Measurements from ENCODE around the gene IMP4. TPM values are rescaled to one million over a fixed set of nuclear protein-coding genes. Genes with fewer than 3 reads are reported as not detected.

The IMP4 gene
- total RNA-seq, 1 donor from 2014 or later = 55.7 TPM

DNA sequence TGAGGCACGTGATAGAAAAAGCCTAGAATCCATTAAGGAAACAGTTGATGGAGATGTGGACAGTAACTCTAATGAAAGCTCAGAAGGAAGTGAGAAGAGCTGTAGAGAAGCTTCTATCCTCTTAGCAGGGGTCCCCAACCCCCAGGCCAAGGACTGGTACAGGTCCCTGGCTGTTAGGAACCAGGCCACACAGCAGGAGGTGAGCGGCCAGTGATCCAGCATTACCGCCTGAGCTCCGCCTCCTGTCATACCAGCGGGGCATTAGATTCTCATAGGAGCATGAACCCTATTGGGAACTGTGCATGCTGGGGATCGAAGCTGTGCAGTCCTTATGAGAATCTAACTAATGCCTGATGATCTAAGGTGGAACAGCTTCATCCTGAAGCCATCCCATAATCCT lies 8.7 kb upstream of the IMP4 start:
- Histone ChIP-seq H3K27me3 (peaks cover 18% of the 10 kb centered on the region), H3K27ac (no peak overlapping the region), H3K4me3 (no peak overlapping the region), H3K36me3 (peaks cover 10% of the 10 kb centered on the region), H3K9me3 (no peaks in the 10 kb centered on the region), H3K4me1 (peaks cover 4% of the 10 kb centered on the region)
- ATAC-seq (no peak), DNase-seq (no peak)
- TF ChIP-seq, protein P1, sequence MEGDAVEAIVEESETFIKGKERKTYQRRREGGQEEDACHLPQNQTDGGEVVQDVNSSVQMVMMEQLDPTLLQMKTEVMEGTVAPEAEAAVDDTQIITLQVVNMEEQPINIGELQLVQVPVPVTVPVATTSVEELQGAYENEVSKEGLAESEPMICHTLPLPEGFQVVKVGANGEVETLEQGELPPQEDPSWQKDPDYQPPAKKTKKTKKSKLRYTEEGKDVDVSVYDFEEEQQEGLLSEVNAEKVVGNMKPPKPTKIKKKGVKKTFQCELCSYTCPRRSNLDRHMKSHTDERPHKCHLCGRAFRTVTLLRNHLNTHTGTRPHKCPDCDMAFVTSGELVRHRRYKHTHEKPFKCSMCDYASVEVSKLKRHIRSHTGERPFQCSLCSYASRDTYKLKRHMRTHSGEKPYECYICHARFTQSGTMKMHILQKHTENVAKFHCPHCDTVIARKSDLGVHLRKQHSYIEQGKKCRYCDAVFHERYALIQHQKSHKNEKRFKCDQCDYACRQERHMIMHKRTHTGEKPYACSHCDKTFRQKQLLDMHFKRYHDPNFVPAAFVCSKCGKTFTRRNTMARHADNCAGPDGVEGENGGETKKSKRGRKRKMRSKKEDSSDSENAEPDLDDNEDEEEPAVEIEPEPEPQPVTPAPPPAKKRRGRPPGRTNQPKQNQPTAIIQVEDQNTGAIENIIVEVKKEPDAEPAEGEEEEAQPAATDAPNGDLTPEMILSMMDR (IDR thresholded peaks at IDR 0.05) = no peak
- intact Hi-C loops (cut with DNase I) = no loop called here

DNA sequence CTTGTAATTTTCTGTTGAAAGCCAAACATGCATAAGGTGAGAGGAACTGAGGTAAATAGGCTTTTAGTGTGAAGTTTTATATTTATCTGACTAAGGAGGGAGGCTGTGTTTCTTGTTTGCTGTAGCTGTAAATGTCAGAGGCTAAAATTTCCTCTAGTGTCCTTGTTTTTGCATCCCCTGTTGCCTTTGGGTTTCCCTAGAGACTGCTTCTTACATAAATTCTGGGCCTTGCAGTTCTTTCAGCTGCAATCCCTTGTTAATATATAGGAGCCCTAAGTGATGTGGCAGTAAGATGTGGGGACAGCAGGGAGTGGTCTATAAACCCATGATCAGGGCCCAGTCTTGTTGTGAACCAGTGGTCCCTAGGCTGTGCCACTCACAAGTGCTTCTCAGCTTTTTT lies 7.5 kb upstream of the IMP4 start:
- ATAC-seq = no peak
- intact Hi-C loops (cut with DNase I) = no loop called here

DNA sequence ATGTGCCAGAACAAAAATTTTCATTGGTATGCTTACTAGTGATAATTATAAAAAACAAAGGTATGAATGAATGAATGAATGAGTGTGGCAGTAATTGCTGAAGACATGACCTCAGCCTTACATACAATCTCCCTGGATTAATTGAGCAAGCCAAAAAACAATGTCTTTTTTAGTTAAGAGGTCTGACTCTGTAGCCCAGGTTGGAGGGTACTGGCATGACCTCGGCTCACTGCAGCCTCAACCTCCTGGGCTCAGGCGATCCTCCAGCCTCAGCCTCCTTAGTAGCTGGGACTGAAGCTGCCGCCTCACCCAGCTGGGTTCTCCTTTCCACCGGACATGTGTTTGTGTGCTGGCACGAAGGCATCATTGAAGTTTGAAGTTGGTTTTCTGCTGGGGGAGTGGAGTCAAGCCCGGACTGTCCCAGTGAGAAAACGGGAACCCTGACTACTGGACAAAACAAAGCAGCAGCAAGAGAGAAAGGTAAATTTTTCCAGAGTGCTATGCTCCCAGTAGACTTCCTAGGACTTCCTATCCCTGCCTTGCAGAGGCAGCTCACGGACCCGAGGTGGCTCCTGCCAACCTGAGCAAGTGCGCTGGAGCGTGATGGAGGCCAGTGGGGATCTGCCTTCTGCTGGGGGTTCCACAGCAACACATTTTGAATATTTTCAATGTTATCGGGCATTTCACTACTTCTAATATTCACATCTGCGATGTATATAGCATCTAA lies 6.4 kb upstream of the IMP4 start:
- H3K4me3 ChIP-seq = no peak overlapping the region
- H3K27ac ChIP-seq = no peak overlapping the region
- TF ChIP-seq, protein P1 (IDR thresholded peaks at IDR 0.05) = no peak
- H3K9me3 ChIP-seq = no peaks in the 10 kb centered on the region
- peaks cover 10% of the 10 kb centered on the region for H3K27me3 ChIP-seq
- intact Hi-C loops (cut with DNase I) = no loop called here
- DNase-seq (no peak), ATAC-seq (no peak)
- peaks cover 16% of the 10 kb centered on the region for H3K36me3 ChIP-seq
- H3K4me1 ChIP-seq = peaks cover 4% of the 10 kb centered on the region

More for the DNA sequence above, 7.5 kb upstream of the IMP4 start:
- no peak overlapping the region for H3K27ac ChIP-seq
- no peaks in the 10 kb centered on the region for H3K9me3 ChIP-seq
- H3K36me3 ChIP-seq = peaks cover 16% of the 10 kb centered on the region
- H3K4me3 ChIP-seq = no peak overlapping the region
- no peak for DNase-seq
- H3K4me1 ChIP-seq = peaks cover 4% of the 10 kb centered on the region
- TF ChIP-seq, protein P1 (IDR thresholded peaks at IDR 0.05) = no peak
- peaks cover 14% of the 10 kb centered on the region for H3K27me3 ChIP-seq

DNA sequence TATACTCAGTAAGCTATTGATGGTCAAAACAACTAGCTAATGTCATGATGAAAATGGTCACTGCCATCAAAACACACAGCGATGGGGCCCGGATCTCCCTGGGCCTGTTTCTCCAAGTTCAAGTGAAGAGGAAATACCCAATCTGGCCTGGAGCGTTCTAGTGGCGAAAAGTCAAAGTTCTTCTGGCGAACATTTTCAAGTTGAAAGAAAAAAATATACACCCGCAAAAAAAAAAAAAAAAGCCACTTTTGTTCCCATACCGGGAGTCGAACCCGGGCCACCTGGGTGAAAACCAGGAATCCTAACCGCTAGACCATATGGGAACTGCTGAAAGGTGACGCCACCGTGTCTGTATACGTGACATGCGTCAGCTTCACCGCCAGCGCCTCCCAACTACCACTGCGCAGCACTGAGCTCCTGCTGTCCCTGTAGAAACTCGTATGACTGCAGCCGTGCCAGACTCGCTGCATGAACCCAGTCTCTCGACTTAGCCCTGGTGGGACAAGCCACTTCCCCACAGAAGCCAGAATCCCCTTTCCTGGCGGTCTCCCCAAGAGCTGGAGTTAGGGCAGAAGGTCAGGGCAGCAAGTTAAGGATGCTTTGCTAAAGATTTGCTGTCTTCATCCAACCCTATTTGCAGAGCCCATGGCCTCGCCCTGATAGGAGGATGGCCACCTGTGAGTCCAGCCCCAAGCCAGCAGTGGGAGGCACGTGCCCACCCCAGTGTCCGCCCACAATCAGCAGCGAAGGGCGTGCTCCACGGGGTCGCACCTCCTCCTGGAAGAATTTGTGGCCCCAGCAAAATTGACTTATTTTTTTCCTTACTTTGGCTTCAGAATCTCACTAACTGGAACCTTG lies 5.6 kb upstream of the IMP4 start:
- DNase-seq (peak; percentile 79), ATAC-seq (peak; percentile 62)
- Histone ChIP-seq H3K36me3 (peaks cover 16% of the 10 kb centered on the region), H3K9me3 (no peaks in the 10 kb centered on the region), H3K4me3 (peak overlapping the region; percentile 31), H3K27ac (no peak overlapping the region), H3K4me1 (peaks cover 4% of the 10 kb centered on the region), H3K27me3 (peaks cover 3% of the 10 kb centered on the region)
- TF ChIP-seq, protein P1 (IDR thresholded peaks at IDR 0.05) = no peak
- intact Hi-C loops (cut with DNase I) = no loop called here

DNA sequence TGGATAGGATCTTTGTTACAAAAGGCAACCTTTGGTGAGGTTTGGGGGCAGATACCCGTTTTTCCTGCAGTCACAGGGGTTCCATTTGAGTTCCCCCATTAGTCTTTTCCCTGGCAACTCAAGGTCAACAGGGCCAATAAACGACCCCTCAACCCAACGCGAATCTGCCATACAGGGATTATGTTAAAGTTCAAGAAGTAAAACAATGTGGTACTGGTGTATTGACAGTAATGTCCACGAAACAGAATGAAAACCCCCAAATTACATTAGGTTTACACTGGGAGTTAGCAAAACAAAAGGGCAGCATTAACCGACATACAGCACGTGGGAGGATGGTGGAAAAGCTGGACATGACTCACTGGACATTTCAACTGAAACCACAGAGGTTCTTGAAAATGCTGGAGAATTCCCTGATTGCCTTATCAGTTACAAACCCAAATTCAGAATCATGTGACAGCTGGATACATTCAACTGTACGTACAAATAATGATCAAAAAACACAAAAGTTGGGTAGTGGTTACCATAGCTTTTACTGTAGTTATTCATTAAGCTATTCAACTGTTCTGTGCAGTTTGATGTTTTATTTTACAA lies 4.9 kb upstream of the IMP4 start:
- intact Hi-C loops (cut with DNase I) = no loop called here
- Histone ChIP-seq H3K36me3 (peaks cover 16% of the 10 kb centered on the region), H3K27me3 (no peaks in the 10 kb centered on the region), H3K9me3 (no peaks in the 10 kb centered on the region), H3K4me3 (no peak overlapping the region), H3K4me1 (no peaks in the 10 kb centered on the region), H3K27ac (no peak overlapping the region)
- DNase-seq (no peak), ATAC-seq (no peak)
- TF ChIP-seq, protein P1 (IDR thresholded peaks at IDR 0.05) = no peak
